Psoas muscle (tissue), 8 donors: ENCODE data around the gene TMEM269. TPM values are rescaled to one million over a fixed set of nuclear protein-coding genes. Genes with fewer than 3 reads are reported as not detected.

ENCODE experiments used
- ATAC-seq, 4 donors: fragments of 200-7000 bp; cut with Tn5 transposase; one replicate each; pipeline ENCODE4 v1.9.1; 2020; ENCODE audit warnings: moderate library complexity in 3 of 4, mild to moderate bottlenecking in 2 of 4
- DNase-seq, 2 donors: peaks; one replicate each; pipeline ENCODE4 v3.0.0-alpha.2; 2020
- H3K27ac ChIP-seq: fragments of 200-600 bp; one replicate; pipeline ENCODE4 v1.8.0; 2022
- H3K27me3 ChIP-seq, 3 donors: fragments of 200-600 bp in 1 of 3; one replicate each; pipeline versions ENCODE4 v1.6.1 to v1.8.0; 2013 to 2022; ENCODE audit warnings: low read length in 2 of 3, mild to moderate bottlenecking in 2 of 3, moderate library complexity in 1 of 3; ENCODE audit not compliant: insufficient read depth in 3 of 3
- H3K36me3 ChIP-seq, 2 donors: fragments of 200-600 bp in 1 of 2; one replicate each; pipeline versions ENCODE4 v1.6.1 to v1.8.0; 2013 to 2022; ENCODE audit warnings: low read depth in 1 of 2, mild to moderate bottlenecking in 1 of 2, moderate library complexity in 1 of 2; ENCODE audit not compliant: insufficient read depth in 1 of 2
- H3K4me1 ChIP-seq: fragments of 200-600 bp; one replicate; pipeline ENCODE4 v1.8.0; 2022
- H3K4me3 ChIP-seq: fragments of 200-600 bp; one replicate; pipeline ENCODE4 v1.8.0; 2022; ENCODE audit warnings: mild to moderate bottlenecking
- H3K9me3 ChIP-seq: fragments of 200-600 bp; one replicate; pipeline ENCODE4 v1.8.0; 2022
- WGBS, 3 donors: extraction: QIAGEN DNeasy Blood & Tissue Kit; methylation state at CpG; one replicate each; pipeline versions ENCODE4 v1.1.6 to v1.1.7; 2013; 5-methylcytosine and 5-hydroxymethylcytosine counted together
- intact Hi-C, 2 donors: fragments of 100-400 bp; cut with DNase I; formaldehyde crosslinking; loops; one replicate each; pipeline versions ENCODE4 v1.11.0 to v1.14.2; 2022
- polyA plus RNA-seq, 3 donors: library from polyadenylated mRNA; stranded (reverse); fragments of 200-250 nt; gene quantifications; one replicate each; pipeline ENCODE4 v1.2.3, GENCODE V29; 2013
- total RNA-seq, 4 donors: library from RNA; stranded (reverse); fragmentation: NEBNext Ultra II Directional in 2 of 4; extraction: Animal tissue kit (Norgen Biotek cat#: 25700) in 2 of 4; gene quantifications; one replicate each; pipeline versions ENCODE4 v1.2.1 to v1.2.4, GENCODE V29; 2021 to 2023
- TF ChIP-seq, protein P1 (sequence below): fragments of 200-600 bp; IDR thresholded peaks from one replicate; pipeline ENCODE4 v1.8.0; 2022; ENCODE audit warnings: antibody characterized with exemption
- donor health status: healthy with polysubstance abuse.
- donor health status: DM: no; HTN: no; CAD: no; lungs with moderate emphysema.
- donor health status: Bipolar disorder and iron deficiency.
- donor health status: healthy.
- donor health status: DM: yes; HTN: yes; CAD: no.
- donor health status: DM: no; HTN: no; CAD: no.
- donor health status: DM: no; HTN: no; CAD: no.
- donor health status: DM: yes; HTN: yes; CAD: no.

Gene TMEM269
- total and polyA plus RNA-seq, 7 donors, result 0.05 to 0.89 (median 0.15) TPM

DNA sequence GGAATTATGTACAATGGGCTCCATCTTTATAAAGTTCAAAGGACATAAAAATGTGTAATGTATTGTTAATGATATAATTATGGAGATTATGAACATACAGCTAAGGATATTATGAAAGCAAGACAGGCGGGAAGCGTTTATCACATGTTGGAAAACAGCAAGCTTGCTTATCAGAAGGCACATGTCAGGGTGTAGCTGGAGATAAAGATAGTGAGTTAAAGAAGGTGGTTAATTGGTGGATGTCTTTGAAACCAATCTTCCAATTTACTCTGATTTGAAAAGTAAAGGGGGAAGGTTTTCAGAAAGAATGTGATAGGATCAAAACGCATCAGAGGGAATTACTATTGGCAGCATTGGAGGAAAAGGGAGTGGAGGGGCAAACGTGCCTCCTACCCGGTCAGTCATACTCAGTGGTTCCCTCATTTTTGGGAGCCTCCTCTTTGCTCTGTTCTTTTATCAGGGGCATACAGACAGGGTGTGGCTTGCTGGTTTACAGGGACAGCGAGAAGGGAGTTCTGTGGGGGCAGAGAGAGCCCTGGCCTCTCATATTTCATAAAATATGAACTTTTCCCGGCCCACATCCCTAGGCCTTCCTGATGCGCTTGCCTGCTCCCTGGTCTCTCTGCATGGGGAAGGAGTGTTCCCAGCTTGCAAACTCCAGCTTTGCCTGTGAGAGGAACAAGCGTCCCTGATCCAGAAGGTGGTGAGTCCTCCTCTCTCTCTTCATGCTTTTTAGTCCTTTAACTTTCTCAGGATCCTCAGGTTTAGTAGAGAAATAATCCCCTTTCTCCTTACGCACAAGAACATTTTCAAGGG, 40.5 kb downstream of the TMEM269 start:
- WGBS, 3 donors, result 79 to 82% (median 80%) methylated on average over 10 of the region's 10 CpGs
- ATAC-seq (no peak), DNase-seq (no peak)
- Histone ChIP-seq H3K36me3 (peaks cover 0 to 28% of the 10 kb centered on the region in 2 donors), H3K27me3 (no peaks in the 10 kb centered on the region), H3K27ac (no peak overlapping the region), H3K9me3 (no peaks in the 10 kb centered on the region), H3K4me1 (peaks cover 14% of the 10 kb centered on the region), H3K4me3 (no peak overlapping the region)
- TF ChIP-seq, protein P1, sequence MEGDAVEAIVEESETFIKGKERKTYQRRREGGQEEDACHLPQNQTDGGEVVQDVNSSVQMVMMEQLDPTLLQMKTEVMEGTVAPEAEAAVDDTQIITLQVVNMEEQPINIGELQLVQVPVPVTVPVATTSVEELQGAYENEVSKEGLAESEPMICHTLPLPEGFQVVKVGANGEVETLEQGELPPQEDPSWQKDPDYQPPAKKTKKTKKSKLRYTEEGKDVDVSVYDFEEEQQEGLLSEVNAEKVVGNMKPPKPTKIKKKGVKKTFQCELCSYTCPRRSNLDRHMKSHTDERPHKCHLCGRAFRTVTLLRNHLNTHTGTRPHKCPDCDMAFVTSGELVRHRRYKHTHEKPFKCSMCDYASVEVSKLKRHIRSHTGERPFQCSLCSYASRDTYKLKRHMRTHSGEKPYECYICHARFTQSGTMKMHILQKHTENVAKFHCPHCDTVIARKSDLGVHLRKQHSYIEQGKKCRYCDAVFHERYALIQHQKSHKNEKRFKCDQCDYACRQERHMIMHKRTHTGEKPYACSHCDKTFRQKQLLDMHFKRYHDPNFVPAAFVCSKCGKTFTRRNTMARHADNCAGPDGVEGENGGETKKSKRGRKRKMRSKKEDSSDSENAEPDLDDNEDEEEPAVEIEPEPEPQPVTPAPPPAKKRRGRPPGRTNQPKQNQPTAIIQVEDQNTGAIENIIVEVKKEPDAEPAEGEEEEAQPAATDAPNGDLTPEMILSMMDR, result no peak
- intact Hi-C loops, result no loop called here

DNA sequence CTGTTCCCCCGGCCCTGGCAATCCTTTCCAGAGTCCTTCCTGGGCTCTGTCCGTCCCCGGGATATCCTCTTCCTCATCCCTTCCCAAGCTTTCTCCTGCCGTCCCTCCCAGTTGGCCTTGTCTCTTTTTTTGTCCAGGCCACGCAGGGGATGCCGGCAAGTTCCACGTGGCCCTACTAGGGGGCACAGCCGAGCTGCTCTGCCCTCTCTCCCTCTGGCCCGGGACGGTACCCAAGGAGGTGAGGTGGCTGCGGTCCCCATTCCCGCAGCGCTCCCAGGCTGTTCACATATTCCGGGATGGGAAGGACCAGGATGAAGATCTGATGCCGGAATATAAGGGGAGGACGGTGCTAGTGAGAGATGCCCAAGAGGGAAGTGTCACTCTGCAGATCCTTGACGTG, 45.8 kb downstream of the TMEM269 start:
- H3K36me3 ChIP-seq, result peaks cover 0 to 37% of the 10 kb centered on the region in 2 donors
- H3K27me3 ChIP-seq, result no peaks in the 10 kb centered on the region
- H3K4me3 ChIP-seq, result no peak overlapping the region
- intact Hi-C loops, result no loop called here
- H3K27ac ChIP-seq, result no peak overlapping the region
- no peaks in the 10 kb centered on the region for H3K4me1 ChIP-seq
- no peak for ATAC-seq
- no peak for DNase-seq
- H3K9me3 ChIP-seq, result no peaks in the 10 kb centered on the region
- TF ChIP-seq, protein P1, result no peak
- WGBS, 3 donors, result 89 to 92% (median 89%) methylated on average over 16 to 17 of the region's 17 CpGs

DNA sequence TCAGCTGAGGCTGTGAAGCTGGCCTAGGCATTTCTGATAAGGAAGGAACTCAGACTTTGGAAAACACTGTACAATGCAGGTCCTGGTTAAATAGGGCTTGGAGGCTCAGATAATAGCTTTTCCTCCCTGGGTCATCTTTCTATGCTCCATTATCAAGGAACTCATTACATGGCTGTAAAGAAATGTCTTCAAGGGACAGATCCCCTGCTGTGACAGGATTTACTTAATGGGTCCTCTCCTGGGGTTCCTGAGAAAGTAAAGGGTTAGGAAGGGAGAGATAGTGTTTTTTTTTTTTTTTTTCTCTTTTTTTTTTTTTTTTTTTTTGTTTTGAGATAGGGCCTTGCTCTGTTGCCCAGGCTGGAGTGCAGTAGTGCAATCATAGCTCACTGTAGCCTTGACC, 46.5 kb downstream of the TMEM269 start:
- intact Hi-C loops, result no loop called here
- H3K27me3 ChIP-seq, result no peaks in the 10 kb centered on the region
- H3K4me3 ChIP-seq, result no peak overlapping the region
- DNase-seq (no peak), ATAC-seq (no peak)
- no peak overlapping the region for H3K27ac ChIP-seq
- H3K9me3 ChIP-seq, result no peaks in the 10 kb centered on the region
- H3K4me1 ChIP-seq, result no peaks in the 10 kb centered on the region
- peaks cover 0 to 37% of the 10 kb centered on the region in 2 donors for H3K36me3 ChIP-seq
- TF ChIP-seq, protein P1, result no peak

DNA sequence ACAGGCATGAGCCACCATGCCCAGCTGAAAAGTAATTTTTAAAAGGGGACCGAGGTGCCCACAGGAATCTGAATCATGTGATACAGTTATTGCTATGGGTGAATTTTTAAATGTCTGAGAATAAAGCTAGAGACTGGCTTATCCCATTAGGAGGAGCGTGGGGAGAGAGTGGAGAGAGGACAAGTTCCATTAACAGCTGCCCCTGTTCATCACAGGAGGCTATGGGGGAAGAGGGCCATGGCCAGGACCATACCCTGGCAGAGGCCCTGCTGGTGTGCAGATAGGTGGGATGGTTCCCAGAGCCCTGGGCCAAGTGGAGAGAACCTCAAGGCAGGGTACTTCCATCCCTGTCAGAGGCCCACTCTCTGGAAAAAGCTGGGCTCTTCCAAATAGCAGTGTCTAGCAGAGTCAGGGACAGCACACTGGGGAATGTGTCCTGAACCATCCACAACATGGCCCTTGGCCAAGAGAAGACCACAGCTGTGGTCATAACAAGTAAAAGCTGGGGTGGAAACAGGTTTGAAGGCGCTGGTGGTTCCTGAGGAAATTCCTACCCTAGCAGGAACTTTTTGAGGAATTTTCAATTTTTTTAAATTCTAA, 48.0 kb downstream of the TMEM269 start:
- H3K4me3 ChIP-seq, result no peak overlapping the region
- H3K27ac ChIP-seq, result no peak overlapping the region
- intact Hi-C loops, result no loop called here
- no peaks in the 10 kb centered on the region for H3K4me1 ChIP-seq
- TF ChIP-seq, protein P1, result no peak
- 47 to 61% (median 59%) methylated on average over 3 of the region's 3 CpGs for WGBS, 3 donors
- DNase-seq (no peak), ATAC-seq (no peak)
- no peaks in the 10 kb centered on the region for H3K9me3 ChIP-seq
- H3K36me3 ChIP-seq, result peaks cover 0 to 42% of the 10 kb centered on the region in 2 donors
- no peaks in the 10 kb centered on the region for H3K27me3 ChIP-seq
